HFF-Myc (cell line): ENCODE measurements around the gene KCNJ9.

ENCODE experiments used
- DNase-seq: peaks from one replicate; pipeline ENCODE4 v3.0.0-alpha.2; 2011; ENCODE audit warnings: low read depth; ENCODE audit errors: extremely low read depth
- H3K4me3 ChIP-seq: replicated peaks from 2 replicates; pipeline ENCODE4 v1.5.1; 2011; ENCODE audit warnings: low read depth, mild to moderate bottlenecking, control low read depth, low read length
- TF ChIP-seq, protein P1 (sequence below): IDR thresholded peaks from 2 replicates; pipeline ENCODE4 v1.5.1; 2012; ENCODE audit warnings: mild to moderate bottlenecking, low read depth, low read length, control low read depth; ENCODE audit errors: missing control alignments

The KCNJ9 gene

DNA sequence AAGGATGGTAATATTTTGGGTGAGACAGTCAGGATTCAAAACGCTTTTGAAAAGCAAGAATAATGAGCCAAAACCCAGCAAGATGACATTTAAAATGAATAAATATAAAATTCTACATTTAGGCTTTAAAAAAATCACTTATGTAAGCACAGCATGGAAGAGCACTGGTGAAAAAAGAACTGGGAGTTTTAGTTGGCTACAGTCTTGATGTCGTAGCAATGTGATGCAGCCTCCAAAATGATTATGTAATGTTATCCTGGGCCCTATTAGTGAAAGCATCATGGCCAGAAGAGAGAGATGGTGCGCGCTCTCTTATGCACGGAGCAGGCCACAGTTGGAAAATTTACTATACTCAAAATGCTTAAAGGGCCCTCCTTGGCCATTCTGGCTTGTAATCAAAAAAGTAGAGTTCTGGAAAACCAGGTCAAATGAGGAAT is 5.1 kb downstream of the KCNJ9 start:
- H3K4me3 ChIP-seq: no peak overlapping the region
- DNase-seq: no peak
- TF ChIP-seq, protein P1, sequence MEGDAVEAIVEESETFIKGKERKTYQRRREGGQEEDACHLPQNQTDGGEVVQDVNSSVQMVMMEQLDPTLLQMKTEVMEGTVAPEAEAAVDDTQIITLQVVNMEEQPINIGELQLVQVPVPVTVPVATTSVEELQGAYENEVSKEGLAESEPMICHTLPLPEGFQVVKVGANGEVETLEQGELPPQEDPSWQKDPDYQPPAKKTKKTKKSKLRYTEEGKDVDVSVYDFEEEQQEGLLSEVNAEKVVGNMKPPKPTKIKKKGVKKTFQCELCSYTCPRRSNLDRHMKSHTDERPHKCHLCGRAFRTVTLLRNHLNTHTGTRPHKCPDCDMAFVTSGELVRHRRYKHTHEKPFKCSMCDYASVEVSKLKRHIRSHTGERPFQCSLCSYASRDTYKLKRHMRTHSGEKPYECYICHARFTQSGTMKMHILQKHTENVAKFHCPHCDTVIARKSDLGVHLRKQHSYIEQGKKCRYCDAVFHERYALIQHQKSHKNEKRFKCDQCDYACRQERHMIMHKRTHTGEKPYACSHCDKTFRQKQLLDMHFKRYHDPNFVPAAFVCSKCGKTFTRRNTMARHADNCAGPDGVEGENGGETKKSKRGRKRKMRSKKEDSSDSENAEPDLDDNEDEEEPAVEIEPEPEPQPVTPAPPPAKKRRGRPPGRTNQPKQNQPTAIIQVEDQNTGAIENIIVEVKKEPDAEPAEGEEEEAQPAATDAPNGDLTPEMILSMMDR: no peak

DNA sequence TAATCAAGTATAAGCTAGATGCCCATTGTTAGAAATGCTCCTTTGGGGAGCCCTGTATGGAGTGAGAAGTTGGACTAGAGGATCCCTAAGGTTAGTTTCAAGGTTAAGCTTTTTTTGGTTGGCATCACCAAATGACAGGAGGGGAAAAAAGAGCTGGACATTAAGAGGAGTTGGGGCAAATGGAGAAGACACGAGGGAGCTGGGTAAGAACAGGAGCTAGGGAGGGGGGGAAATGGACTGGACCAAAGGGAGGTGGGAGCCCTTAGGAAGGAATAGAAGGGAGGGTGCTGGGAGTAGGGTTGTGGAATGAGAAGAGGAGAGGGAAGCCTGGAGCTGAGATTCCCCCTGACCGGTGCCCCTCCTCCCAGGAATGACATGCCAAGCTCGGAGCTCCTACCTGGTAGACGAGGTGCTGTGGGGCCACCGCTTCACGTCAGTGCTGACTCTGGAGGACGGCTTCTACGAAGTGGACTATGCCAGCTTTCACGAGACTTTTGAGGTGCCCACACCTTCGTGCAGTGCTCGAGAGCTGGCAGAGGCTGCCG is 5.9 kb downstream of the KCNJ9 start:
- no peak for DNase-seq
- no peak overlapping the region for H3K4me3 ChIP-seq
- TF ChIP-seq, protein P1: no peak

DNA sequence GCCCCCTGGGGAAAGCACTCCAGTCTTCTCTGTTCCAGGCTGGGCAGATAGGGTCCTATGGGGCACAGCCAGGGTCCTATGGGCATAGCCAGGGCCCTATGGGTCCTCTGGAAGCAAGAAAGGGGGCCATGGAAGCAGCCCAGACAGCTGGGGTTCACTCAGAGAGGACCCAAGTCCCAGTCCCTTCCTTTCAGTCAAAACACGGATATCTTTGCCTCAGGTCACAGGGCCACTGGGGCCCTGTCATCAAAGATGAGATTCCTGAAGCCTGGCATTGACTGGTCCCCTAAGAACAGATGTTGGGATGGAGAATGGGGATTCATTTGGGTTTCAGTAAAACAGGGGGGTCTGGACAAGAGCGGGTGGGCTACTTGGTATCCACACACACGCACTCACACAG is 8.5 kb downstream of the KCNJ9 start:
- DNase-seq: no peak
- TF ChIP-seq, protein P1: no peak
- no peak overlapping the region for H3K4me3 ChIP-seq

DNA sequence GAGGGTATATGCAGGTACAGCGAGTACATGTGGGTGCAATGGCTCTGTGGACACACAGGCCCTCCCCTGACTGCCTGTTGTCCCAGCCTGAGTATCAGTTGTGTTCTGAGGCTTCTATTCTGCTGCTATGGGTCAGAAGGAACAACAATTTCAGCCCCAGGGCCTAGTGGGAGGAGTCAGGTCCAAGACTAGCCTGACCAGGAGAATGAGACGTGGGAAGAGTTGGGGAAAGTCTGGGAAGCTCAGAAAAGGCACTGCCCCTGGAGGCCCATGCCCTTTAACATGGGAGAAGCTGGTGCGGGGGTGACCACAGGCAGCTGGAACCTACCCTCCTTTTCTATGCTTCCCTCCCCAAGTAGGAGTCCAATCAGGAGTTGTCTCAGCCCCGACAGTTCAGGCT is 9.4 kb downstream of the KCNJ9 start:
- no peak overlapping the region for H3K4me3 ChIP-seq
- DNase-seq: no peak
- TF ChIP-seq, protein P1: no peak

DNA sequence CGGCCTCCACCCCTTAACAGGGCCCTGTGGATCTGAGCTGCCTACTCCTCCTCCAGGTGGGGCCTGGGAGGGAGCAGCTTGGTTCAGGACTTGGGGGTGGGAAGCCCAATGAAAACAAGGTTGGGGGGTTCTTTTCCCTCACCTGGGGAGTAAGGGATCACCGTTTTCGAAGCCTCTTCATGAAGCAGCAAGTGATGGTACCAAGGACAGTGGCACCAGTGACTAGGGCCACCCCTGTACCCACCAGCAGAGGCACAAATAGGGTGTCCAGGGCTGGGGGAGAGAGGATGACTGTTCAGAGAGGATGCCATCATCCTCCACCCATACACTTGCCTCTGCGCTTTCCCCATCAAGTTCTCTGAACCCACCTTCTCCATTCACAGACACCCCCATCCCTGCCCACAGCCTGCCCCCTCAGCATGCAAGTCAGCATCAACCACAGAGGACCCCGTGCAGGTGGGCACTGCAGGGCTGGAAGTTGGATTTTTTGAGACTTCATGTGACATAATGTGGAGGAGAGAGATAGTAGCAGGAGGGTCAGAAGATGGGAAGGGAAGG is 10.4 kb downstream of the KCNJ9 start:
- DNase-seq: no peak
- TF ChIP-seq, protein P1: no peak
- H3K4me3 ChIP-seq: no peak overlapping the region

DNA sequence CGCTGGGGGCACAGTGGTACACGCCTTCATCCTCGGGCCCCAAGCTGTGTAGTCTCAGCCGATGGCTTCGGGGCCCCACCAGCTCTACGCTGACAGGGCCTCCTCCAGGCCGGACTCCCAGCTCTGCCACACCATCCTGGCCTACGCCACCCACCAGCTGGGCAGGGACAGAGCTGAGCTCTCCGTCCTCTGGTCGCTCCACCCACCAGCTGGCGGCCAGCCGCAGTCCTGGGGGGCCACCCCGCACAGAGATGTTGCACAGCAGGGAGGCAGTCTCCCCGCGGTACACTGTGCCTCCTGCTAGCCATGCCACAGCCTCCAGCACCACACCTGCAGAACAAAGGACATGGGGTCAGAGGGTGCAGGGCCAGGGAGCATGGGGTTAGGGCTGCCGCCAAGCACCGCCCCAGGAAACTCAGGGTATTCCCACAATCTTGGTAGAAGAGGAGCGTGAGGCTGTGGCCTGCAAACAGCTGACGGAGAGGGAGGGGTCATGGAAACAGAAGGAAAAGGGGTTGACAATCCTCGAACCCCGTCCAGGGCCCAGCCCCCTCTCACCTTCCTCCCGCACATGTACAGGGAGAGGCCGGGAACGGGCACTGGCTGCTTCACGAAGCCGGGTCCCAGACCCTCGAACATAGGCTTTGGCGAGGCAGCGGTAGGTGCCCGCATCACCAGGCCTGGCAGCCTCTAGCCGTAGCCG is 11.2 kb downstream of the KCNJ9 start:
- DNase-seq: no peak
- TF ChIP-seq, protein P1: no peak

More for the DNA sequence above, 11.2 kb downstream of the KCNJ9 start:
- H3K4me3 ChIP-seq: no peak overlapping the region
